ENCODE results near the gene FAM50B. TPM values are rescaled to one million over a fixed set of nuclear protein-coding genes. Genes with fewer than 3 reads are reported as not detected.

The FAM50B gene, protein sequence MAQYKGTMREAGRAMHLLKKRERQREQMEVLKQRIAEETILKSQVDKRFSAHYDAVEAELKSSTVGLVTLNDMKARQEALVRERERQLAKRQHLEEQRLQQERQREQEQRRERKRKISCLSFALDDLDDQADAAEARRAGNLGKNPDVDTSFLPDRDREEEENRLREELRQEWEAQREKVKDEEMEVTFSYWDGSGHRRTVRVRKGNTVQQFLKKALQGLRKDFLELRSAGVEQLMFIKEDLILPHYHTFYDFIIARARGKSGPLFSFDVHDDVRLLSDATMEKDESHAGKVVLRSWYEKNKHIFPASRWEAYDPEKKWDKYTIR
- not detected in 2 replicates for total RNA-seq (2016; rRNA removed; fragmentation: Illumina TruSeq; extraction: Trizol)
- not detected in 2 replicates for total RNA-seq (2016; cell fraction: cytosol; rRNA removed; fragmentation: Illumina TruSeq; extraction: Trizol; ENCODE audit: low read depth)
- not detected in 2 replicates for total RNA-seq (2016; cell fraction: insoluble cytoplasmic fraction; rRNA removed; fragmentation: Illumina TruSeq; extraction: Trizol)
- total RNA-seq (2016; cell fraction: membrane; rRNA removed; fragmentation: Illumina TruSeq; extraction: Trizol), result not detected in 2 replicates
- not detected in 2 replicates for total RNA-seq (2016; cell fraction: nucleus; rRNA removed; fragmentation: Illumina TruSeq; extraction: Trizol)
- polyA plus RNA-seq (2011; rRNA removed), result 0.05 TPM in 1 of 2 replicates, not detected in the other
- not detected in 2 replicates for polyA plus RNA-seq (2011; cell fraction: cytosol; rRNA removed)
- polyA plus RNA-seq (2011; cell fraction: nucleus; rRNA removed), result 0.07 TPM in 1 of 2 replicates, not detected in the other
- polyA plus RNA-seq (2012), result not detected in 2 replicates
- polyA plus RNA-seq (2016; cell fraction: cytosol; fragmentation: Illumina TruSeq; extraction: Trizol; ENCODE audit: low read depth), result not detected in 2 replicates
- not detected in 2 replicates for polyA plus RNA-seq (2016; cell fraction: insoluble cytoplasmic fraction; fragmentation: Illumina TruSeq; extraction: Trizol; ENCODE audit: low read depth)
- polyA plus RNA-seq (2016; cell fraction: membrane; fragmentation: Illumina TruSeq; extraction: Trizol; ENCODE audit: low read depth), result not detected in 2 replicates
- not detected in 2 replicates for polyA plus RNA-seq (2016; cell fraction: nucleus; fragmentation: Illumina TruSeq; extraction: Trizol; ENCODE audit: insufficient read depth, low read depth)
- 2.4 TPM in 1 of 2 replicates, not detected in the other for polyA minus RNA-seq (2011; rRNA and poly(A)+ RNA removed; ENCODE audit: low replicate concordance)
- not detected in 2 replicates for polyA minus RNA-seq (2011; cell fraction: cytosol; rRNA and poly(A)+ RNA removed)
- not detected in 2 replicates for polyA minus RNA-seq (2011; cell fraction: nucleus; rRNA and poly(A)+ RNA removed)
- not detected for Bru-seq, nascent RNA
- BruChase-seq, experiment 1, labeled RNA remaining after a 6-hour chase, result not detected
- percentile 24 among the genes with signal in this experiment for BruChase-seq, experiment 2, labeled RNA remaining after a 2-hour chase
- long read RNA-seq, experiment 1, partial matches to known transcripts, result 0 of 1 reads
- long read RNA-seq, experiment 1, other reads (novel, unspliced or antisense), result 0 of 1 reads
- long read RNA-seq, experiment 2, result 0 reads

DNA sequence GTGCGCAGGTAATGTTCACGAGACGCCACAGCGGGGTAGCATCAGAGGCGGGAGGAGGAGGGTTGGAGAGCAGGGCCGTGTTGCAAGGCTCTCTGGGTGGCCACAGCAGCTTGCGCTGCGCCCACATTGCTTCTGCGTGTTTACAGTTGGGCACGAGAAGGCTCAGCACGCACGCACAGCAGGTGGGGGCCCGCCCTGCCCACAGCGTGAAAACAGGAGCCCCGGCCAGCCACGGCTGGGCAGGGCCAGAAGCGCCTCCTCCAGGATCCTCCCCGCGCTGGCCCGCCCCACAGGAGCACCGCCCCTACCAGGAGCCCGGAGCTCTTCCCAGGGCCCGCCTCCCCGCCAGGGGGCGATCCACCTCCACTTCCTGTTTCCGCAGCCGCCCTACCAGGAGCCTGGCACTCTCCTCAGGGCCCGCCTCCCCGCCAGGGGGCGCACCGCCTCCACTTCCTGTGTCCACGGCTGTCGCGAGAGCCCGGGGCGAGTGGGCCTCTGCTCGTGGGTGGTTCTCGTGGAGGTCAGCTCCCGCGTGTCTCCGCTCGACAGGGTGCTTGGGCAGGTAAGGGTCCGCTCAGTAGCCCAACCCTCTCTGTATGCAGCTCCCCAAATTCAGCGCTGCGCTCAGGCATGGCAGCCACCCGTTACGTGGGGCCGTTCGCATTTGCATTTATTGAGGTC, at the start of gene FAM50B:
Gene FAM50B, plus strand, starts transcription at position 449 of the 681 bp plus-strand sequence. CDS start 439 bp downstream, outside the sequence.
- no TSS peak for BruUV-seq (replicated peaks)
- DNase-seq (ENCODE audit: low spot score), result no peak
- Histone ChIP-seq H3K79me2 (ENCODE audit: insufficient read depth, low read length) (no peaks in the 10 kb centered on the region), H3K9ac (ENCODE audit: insufficient read depth, low read depth, low read length) (no peak within 1 kb of the TSS), H3K27me3 (ENCODE audit: control insufficient read depth in 1 of 2, insufficient read depth in 2 of 2, low read length in 2 of 2) (no peaks in the 10 kb centered on the region), H2AFZ (ENCODE audit: low read length) (no peak within 1 kb of the TSS), H3K9me3 (ENCODE audit: low read length) (no peaks in the 10 kb centered on the region), H3K4me1 (ENCODE audit: insufficient read depth, low read length) (peaks cover 40% of the 10 kb centered on the region), H3K27ac (ENCODE audit: extremely low read length, insufficient read depth, low read length) (no peak within 1 kb of the TSS), H3K4me3 (replicated peaks in 1 of 3; ENCODE audit: insufficient read depth in 1 of 3, low read depth in 2 of 3, low read length in 3 of 3) (no peak within 1 kb of the TSS), H3K36me3 (replicated peaks in 1 of 2; ENCODE audit: control insufficient read depth in 1 of 2, insufficient read depth in 2 of 2, low read length in 2 of 2) (no peaks in the 10 kb centered on the region), H3K4me2 (ENCODE audit: low read depth, low read length) (no peak within 1 kb of the TSS), H4K20me1 (ENCODE audit: insufficient read depth, low read length) (no peaks in the 10 kb centered on the region)
- ATAC-seq, result peak; percentile 87
- 93% methylated on average over 49 of the region's 49 CpGs for WGBS (ENCODE audit: low lambda C conversion rate)
- FAIRE-seq, result no peak
- intact Hi-C loops (cut with micrococcal nuclease; ENCODE audit: unreplicated experiment) (no loop called here), in situ Hi-C loops (cut with HindIII; ENCODE audit: extremely low pct_ligation_motif_present, low pct_unique_long_range_greater_than_20kb) (no loop called here)
- ChIA-PET CTCF (ENCODE audit: low intra/inter-chr PET ratio, low total read pairs) (interaction anchor here (1.2 to 3.1 kb wide), 6 partner anchors 37 to 141 kb away, joined by 4 to 39 read pairs (median 11); no protein-coding TSS in a partner anchor), POLR2A (interaction anchor here (0.6 to 1.3 kb wide), 3 partner anchors 9 to 84 kb away, joined by 3 to 4 read pairs (median 4); no protein-coding TSS in a partner anchor)
- TF ChIP-seq BRD4 (CRISPR knock-in tag; IDR thresholded peaks at IDR 0.05), result peak; percentile 50; the same call in 1 of the 2 replicates
- TF ChIP-seq, protein P1, sequence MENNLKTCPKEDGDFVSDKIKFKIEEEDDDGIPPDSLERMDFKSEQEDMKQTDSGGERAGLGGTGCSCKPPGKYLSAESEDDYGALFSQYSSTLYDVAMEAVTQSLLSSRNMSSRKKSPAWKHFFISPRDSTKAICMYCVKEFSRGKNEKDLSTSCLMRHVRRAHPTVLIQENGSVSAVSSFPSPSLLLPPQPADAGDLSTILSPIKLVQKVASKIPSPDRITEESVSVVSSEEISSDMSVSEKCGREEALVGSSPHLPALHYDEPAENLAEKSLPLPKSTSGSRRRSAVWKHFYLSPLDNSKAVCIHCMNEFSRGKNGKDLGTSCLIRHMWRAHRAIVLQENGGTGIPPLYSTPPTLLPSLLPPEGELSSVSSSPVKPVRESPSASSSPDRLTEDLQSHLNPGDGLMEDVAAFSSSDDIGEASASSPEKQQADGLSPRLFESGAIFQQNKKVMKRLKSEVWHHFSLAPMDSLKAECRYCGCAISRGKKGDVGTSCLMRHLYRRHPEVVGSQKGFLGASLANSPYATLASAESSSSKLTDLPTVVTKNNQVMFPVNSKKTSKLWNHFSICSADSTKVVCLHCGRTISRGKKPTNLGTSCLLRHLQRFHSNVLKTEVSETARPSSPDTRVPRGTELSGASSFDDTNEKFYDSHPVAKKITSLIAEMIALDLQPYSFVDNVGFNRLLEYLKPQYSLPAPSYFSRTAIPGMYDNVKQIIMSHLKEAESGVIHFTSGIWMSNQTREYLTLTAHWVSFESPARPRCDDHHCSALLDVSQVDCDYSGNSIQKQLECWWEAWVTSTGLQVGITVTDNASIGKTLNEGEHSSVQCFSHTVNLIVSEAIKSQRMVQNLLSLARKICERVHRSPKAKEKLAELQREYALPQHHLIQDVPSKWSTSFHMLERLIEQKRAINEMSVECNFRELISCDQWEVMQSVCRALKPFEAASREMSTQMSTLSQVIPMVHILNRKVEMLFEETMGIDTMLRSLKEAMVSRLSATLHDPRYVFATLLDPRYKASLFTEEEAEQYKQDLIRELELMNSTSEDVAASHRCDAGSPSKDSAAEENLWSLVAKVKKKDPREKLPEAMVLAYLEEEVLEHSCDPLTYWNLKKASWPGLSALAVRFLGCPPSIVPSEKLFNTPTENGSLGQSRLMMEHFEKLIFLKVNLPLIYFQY (CRISPR knock-in tag; IDR thresholded peaks at IDR 0.05; ENCODE audit: borderline replicate concordance), result no peak
- 0 out of 2 replicates have a peak, but pooled peaks have one; percentile 24 for TF ChIP-seq ZNF451 (CRISPR knock-in tag; IDR thresholded peaks at IDR 0.05)
- no peak for TF ChIP-seq WIZ (CRISPR knock-in tag; IDR thresholded peaks at IDR 0.05)
- peak; percentile 85 for TF ChIP-seq RBM39 (IDR thresholded peaks at IDR 0.05; ENCODE audit: low read depth, low read length, poor library complexity, severe bottlenecking)
- no peak for TF ChIP-seq NR3C1 (CRISPR knock-in tag; IDR thresholded peaks at IDR 0.05)
- TF ChIP-seq, protein P2, sequence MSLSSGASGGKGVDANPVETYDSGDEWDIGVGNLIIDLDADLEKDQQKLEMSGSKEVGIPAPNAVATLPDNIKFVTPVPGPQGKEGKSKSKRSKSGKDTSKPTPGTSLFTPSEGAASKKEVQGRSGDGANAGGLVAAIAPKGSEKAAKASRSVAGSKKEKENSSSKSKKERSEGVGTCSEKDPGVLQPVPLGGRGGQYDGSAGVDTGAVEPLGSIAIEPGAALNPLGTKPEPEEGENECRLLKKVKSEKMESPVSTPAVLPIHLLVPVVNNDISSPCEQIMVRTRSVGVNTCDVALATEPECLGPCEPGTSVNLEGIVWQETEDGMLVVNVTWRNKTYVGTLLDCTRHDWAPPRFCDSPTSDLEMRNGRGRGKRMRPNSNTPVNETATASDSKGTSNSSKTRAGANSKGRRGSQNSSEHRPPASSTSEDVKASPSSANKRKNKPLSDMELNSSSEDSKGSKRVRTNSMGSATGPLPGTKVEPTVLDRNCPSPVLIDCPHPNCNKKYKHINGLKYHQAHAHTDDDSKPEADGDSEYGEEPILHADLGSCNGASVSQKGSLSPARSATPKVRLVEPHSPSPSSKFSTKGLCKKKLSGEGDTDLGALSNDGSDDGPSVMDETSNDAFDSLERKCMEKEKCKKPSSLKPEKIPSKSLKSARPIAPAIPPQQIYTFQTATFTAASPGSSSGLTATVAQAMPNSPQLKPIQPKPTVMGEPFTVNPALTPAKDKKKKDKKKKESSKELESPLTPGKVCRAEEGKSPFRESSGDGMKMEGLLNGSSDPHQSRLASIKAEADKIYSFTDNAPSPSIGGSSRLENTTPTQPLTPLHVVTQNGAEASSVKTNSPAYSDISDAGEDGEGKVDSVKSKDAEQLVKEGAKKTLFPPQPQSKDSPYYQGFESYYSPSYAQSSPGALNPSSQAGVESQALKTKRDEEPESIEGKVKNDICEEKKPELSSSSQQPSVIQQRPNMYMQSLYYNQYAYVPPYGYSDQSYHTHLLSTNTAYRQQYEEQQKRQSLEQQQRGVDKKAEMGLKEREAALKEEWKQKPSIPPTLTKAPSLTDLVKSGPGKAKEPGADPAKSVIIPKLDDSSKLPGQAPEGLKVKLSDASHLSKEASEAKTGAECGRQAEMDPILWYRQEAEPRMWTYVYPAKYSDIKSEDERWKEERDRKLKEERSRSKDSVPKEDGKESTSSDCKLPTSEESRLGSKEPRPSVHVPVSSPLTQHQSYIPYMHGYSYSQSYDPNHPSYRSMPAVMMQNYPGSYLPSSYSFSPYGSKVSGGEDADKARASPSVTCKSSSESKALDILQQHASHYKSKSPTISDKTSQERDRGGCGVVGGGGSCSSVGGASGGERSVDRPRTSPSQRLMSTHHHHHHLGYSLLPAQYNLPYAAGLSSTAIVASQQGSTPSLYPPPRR (CRISPR knock-in tag; IDR thresholded peaks at IDR 0.05; ENCODE audit: borderline replicate concordance), result 0 out of 2 replicates have a peak, but pooled peaks have one; percentile 4
- TF ChIP-seq SP4 (CRISPR knock-in tag; IDR thresholded peaks at IDR 0.05), result peak; percentile 22; the same call in 1 of the 2 replicates

Data from HepG2 (cell line).